Activated B cell treated with CpG ODN at 0.5 μM for 24 hours (primary cell): ENCODE data around the gene FECH. TPM values are rescaled to one million over a fixed set of nuclear protein-coding genes. Genes with fewer than 3 reads are reported as not detected.

Experiments
- ATAC-seq: fragments of 200-7000 bp; cut with Tn5 transposase; one replicate; pipeline ENCODE4 v1.10.0; 2021; ENCODE audit warnings: low read depth, mild to moderate bottlenecking, moderate library complexity
- CTCF ChIA-PET: fragments of 350-600 bp; sonication (Branson Sonifier 250); formaldehyde crosslinking; loops from one replicate; lab custom pipeline; 2021; ENCODE audit warnings: antibody characterized with exemption; lab: Charles Lee
- POLR2A ChIA-PET: fragments of 350-600 bp; sonication (Branson Sonifier 250); formaldehyde crosslinking; loops from one replicate; lab custom pipeline; 2021; ENCODE audit warnings: antibody characterized with exemption; lab: Charles Lee
- DNase-seq: peaks from one replicate; pipeline ENCODE4 v3.0.0; 2022
- H3K27ac Mint-ChIP-seq: one replicate; pipeline ENCODE4 v1.8.0; 2020; ENCODE audit warnings: mixed read lengths
- H3K27me3 Mint-ChIP-seq: one replicate; pipeline ENCODE4 v1.8.0; 2021; ENCODE audit warnings: mixed read lengths
- H3K36me3 Mint-ChIP-seq: one replicate; pipeline ENCODE4 v1.8.0; 2021; ENCODE audit warnings: low read depth, mixed read lengths
- H3K4me1 Mint-ChIP-seq: one replicate; pipeline ENCODE4 v1.8.0; 2021; ENCODE audit warnings: mixed read lengths
- H3K4me3 Mint-ChIP-seq: one replicate; pipeline ENCODE4 v1.8.0; 2020; ENCODE audit warnings: mild to moderate bottlenecking, mixed read lengths
- H3K9me3 Mint-ChIP-seq: one replicate; pipeline ENCODE4 v1.8.0; 2020; ENCODE audit warnings: mixed read lengths
- CTCF ChIP-seq: fragments of 200-600 bp; IDR thresholded peaks from one replicate; pipeline ENCODE4 v1.8.0; 2022; ENCODE audit warnings: antibody characterized with exemption, mild to moderate bottlenecking
- intact Hi-C: fragments of 100-400 bp; cut with micrococcal nuclease; formaldehyde crosslinking; loops from one replicate; pipeline ENCODE4 v1.15.1; 2024
- total RNA-seq: library from RNA; stranded (reverse); gene quantifications from 2 replicates; pipeline ENCODE4 v1.2.3, GENCODE V29; 2022

The FECH gene
- total RNA-seq: 9.2 and 9.3 TPM in 2 replicates

- Mint-ChIP-seq H3K4me1 (peaks cover 20% of the 10 kb centered on the region), H3K9me3 (no peaks in the 10 kb centered on the region), H3K36me3 (no peaks in the 10 kb centered on the region), H3K4me3 (peak within 1 kb of the TSS; percentile 86), H3K27me3 (no peaks in the 10 kb centered on the region), H3K27ac (peak within 1 kb of the TSS; percentile 50)
- no peak for TF ChIP-seq CTCF
- peak; percentile 70 for DNase-seq
- ChIA-PET POLR2A (interaction anchor here (1.1 to 1.3 kb wide), 2 partner anchors 36 to 48 kb away, joined by 3 to 6 read pairs; partner anchors contain the start of gene NARS1), CTCF (no interaction called here)
- intact Hi-C loops: loop anchor here (1.0 to 10.0 kb wide), 3 partner anchors 35 to 1768 kb away; partner anchors contain the start of genes LMAN1 and NARS1
- peak; percentile 96 for ATAC-seq
These were observed at the start of gene FECH for GRCh38 chr18:57586251-57587049. FECH (minus strand) TSS chr18:57586702; CDS start chr18:57586620, 82 bp downstream.

GRCh38 chr18:57635003-57635822 is 48.7 kb upstream of the FECH start:
- no peaks in the 10 kb centered on the region for H3K27me3 Mint-ChIP-seq
- peak overlapping the region; percentile 56 for H3K27ac Mint-ChIP-seq
- H3K9me3 Mint-ChIP-seq: no peaks in the 10 kb centered on the region
- DNase-seq: no peak
- intact Hi-C loops: no loop called here
- ChIA-PET POLR2A (interaction anchor here (0.6 to 2.1 kb wide), 8 partner anchors 13 to 247 kb away, joined by 3 to 10 read pairs (median 4); partner anchors contain the start of genes FECH and NARS1), CTCF (interaction anchor here (0.8 to 1.0 kb wide), 2 partner anchors 224 to 483 kb away, joined by 3 to 4 read pairs; no protein-coding TSS in a partner anchor)
- H3K36me3 Mint-ChIP-seq: peaks cover 34% of the 10 kb centered on the region
- H3K4me1 Mint-ChIP-seq: peaks cover 35% of the 10 kb centered on the region
- TF ChIP-seq CTCF: no peak
- H3K4me3 Mint-ChIP-seq: no peak overlapping the region
- ATAC-seq: no peak

- Mint-ChIP-seq H3K36me3 (peaks cover 22% of the 10 kb centered on the region), H3K4me3 (peak overlapping the region; percentile 98), H3K27me3 (no peaks in the 10 kb centered on the region), H3K4me1 (peaks cover 35% of the 10 kb centered on the region), H3K27ac (peak overlapping the region; percentile 99), H3K9me3 (no peaks in the 10 kb centered on the region)
- ChIA-PET POLR2A (interaction anchor here (1.4 to 2.7 kb wide), 5 partner anchors 10 to 206 kb away, joined by 4 to 54 read pairs (median 10); partner anchors contain the start of gene NARS1), CTCF (interaction anchor here (0.6 to 1.8 kb wide), 4 partner anchors 18 to 490 kb away, joined by 3 to 8 read pairs (median 6); no protein-coding TSS in a partner anchor)
- TF ChIP-seq CTCF: no peak
- intact Hi-C loops: loop anchor here (1.0 to 2.0 kb wide), 5 partner anchors 18 to 1027 kb away; partner anchors contain the start of genes ATP8B1 and FECH
- no peak for ATAC-seq
- no peak for DNase-seq
These were observed 45.2 kb upstream of the FECH start for GRCh38 chr18:57631697-57632096.

- Mint-ChIP-seq H3K27me3 (no peaks in the 10 kb centered on the region), H3K4me1 (peaks cover 32% of the 10 kb centered on the region), H3K36me3 (peaks cover 22% of the 10 kb centered on the region), H3K27ac (peak overlapping the region; percentile 99), H3K4me3 (peak overlapping the region; percentile 98), H3K9me3 (no peaks in the 10 kb centered on the region)
- POLR2A ChIA-PET: interaction anchor here (0.6 to 2.7 kb wide), 19 partner anchors 9 to 518 kb away, joined by 3 to 54 read pairs (median 4); partner anchors contain the start of gene NARS1
- ATAC-seq: peak; percentile 35
- CTCF ChIA-PET: interaction anchor here (0.6 to 1.8 kb wide), 10 partner anchors 9 to 599 kb away, joined by 3 to 8 read pairs (median 4); partner anchors contain the start of gene NARS1
- intact Hi-C loops: loop anchor here (1.0 to 2.0 kb wide), 12 partner anchors 10 to 1028 kb away; partner anchors contain the start of genes ATP8B1, FECH and NARS1
- no peak for TF ChIP-seq CTCF
- no peak for DNase-seq
These were observed 44.5 kb upstream of the FECH start for GRCh38 chr18:57630754-57631595.
